WTC11 (cell line): ENCODE results near the gene YWHAH. TPM values are rescaled to one million over a fixed set of nuclear protein-coding genes. Genes with fewer than 3 reads are reported as not detected.

ENCODE experiments used
- ATAC-seq: fragments of 200-7000 bp; cut with Tn5 transposase; 2 replicates; pipeline ENCODE4 v1.10.0; 2021; ENCODE audit warnings: mild to moderate bottlenecking, moderate library complexity
- CTCF ChIA-PET: fragments of 300-600 bp; sonication (Branson Sonifier 250); formaldehyde crosslinking; loops from one replicate; lab custom pipeline; 2021; ENCODE audit warnings: antibody characterized with exemption; lab: Charles Lee
- POLR2A ChIA-PET: fragments of 350-600 bp; sonication (Branson Sonifier 250); formaldehyde crosslinking; loops from one replicate; lab custom pipeline; 2021; ENCODE audit warnings: antibody characterized with exemption; lab: Charles Lee
- DNase-seq: peaks from one replicate; pipeline ENCODE4 v3.0.0; 2021; ENCODE audit warnings: low spot score
- H3K27ac Mint-ChIP-seq: 2 replicates; pipeline ENCODE4 v1.8.0; 2021; ENCODE audit warnings: mixed read lengths
- H3K27me3 Mint-ChIP-seq: 2 replicates; pipeline ENCODE4 v1.8.0; 2021; ENCODE audit warnings: low read depth, mild to moderate bottlenecking, moderate library complexity, mixed read lengths
- H3K36me3 Mint-ChIP-seq: 2 replicates; pipeline ENCODE4 v1.8.0; 2021; ENCODE audit warnings: mixed read lengths
- H3K4me1 Mint-ChIP-seq: 2 replicates; pipeline ENCODE4 v1.8.0; 2022; ENCODE audit warnings: mixed read lengths
- H3K4me3 Mint-ChIP-seq: 2 replicates; pipeline ENCODE4 v1.8.0; 2021; ENCODE audit warnings: mild to moderate bottlenecking, moderate library complexity, mixed read lengths
- H3K9me3 Mint-ChIP-seq: 2 replicates; pipeline ENCODE4 v1.8.0; 2021; ENCODE audit warnings: mixed read lengths
- FOXP1 ChIP-seq: sonication (generic); formaldehyde crosslinking; IDR thresholded peaks from 2 replicates; pipeline ENCODE4 v1.8.0; 2022; ENCODE audit warnings: missing genetic modification reagents, mild to moderate bottlenecking, moderate library complexity, borderline replicate concordance
- JUN ChIP-seq: sonication (generic); formaldehyde crosslinking; IDR thresholded peaks from 2 replicates; pipeline ENCODE4 v1.8.0; 2023; ENCODE audit warnings: mild to moderate bottlenecking, missing genetic modification reagents
- KAT7 ChIP-seq: sonication (generic); formaldehyde crosslinking; IDR thresholded peaks from 2 replicates; pipeline ENCODE4 v1.8.1; 2023; ENCODE audit warnings: missing genetic modification reagents, mild to moderate bottlenecking, borderline replicate concordance
- NFATC4 ChIP-seq: fragments of 250-450 bp; sonication (Bioruptor Pico); IDR thresholded peaks from 2 replicates; pipeline ENCODE4 v1.9.0; 2021; ENCODE audit warnings: mild to moderate bottlenecking
- NR1H2 ChIP-seq: sonication (generic); formaldehyde crosslinking; IDR thresholded peaks from 2 replicates; pipeline ENCODE4 v1.9.0; 2021; ENCODE audit warnings: mild to moderate bottlenecking, moderate library complexity, missing genetic modification reagents
- RORB ChIP-seq: fragments of 250-450 bp; sonication (Bioruptor Pico); IDR thresholded peaks from 2 replicates; pipeline ENCODE4 v1.9.0; 2021; ENCODE audit warnings: mild to moderate bottlenecking
- SMAD3 ChIP-seq: sonication (generic); formaldehyde crosslinking; IDR thresholded peaks from 2 replicates; pipeline ENCODE4 v1.8.0; 2022; ENCODE audit warnings: missing genetic modification reagents, mild to moderate bottlenecking, borderline replicate concordance
- SP1 ChIP-seq: sonication (generic); formaldehyde crosslinking; conservative IDR thresholded peaks from 2 replicates; pipeline ENCODE4 v1.8.1; 2022; ENCODE audit warnings: missing genetic modification reagents
- TEAD4 ChIP-seq: sonication (generic); formaldehyde crosslinking; IDR thresholded peaks from 2 replicates; pipeline ENCODE4 v1.8.0; 2022; ENCODE audit warnings: mild to moderate bottlenecking, missing genetic modification reagents
- ZNF121 ChIP-seq: sonication (generic); formaldehyde crosslinking; IDR thresholded peaks from 2 replicates; pipeline ENCODE4 v1.8.0; 2023; ENCODE audit warnings: missing genetic modification reagents
- total RNA-seq: library from RNA; stranded (reverse); gene quantifications from 3 replicates; pipeline ENCODE4 v1.2.3, GENCODE V29; 2021
- TF ChIP-seq, protein P1 (sequence below): sonication (generic); formaldehyde crosslinking; IDR thresholded peaks from 2 replicates; pipeline ENCODE4 v1.8.0; 2023; ENCODE audit warnings: missing genetic modification reagents, mild to moderate bottlenecking, borderline replicate concordance
- TF ChIP-seq, protein P2 (sequence below): sonication (generic); formaldehyde crosslinking; IDR thresholded peaks from 2 replicates; pipeline ENCODE4 v1.8.0; 2023; ENCODE audit warnings: missing genetic modification reagents
- TF ChIP-seq, protein P3 (sequence below): sonication (generic); formaldehyde crosslinking; IDR thresholded peaks from 2 replicates; pipeline ENCODE4 v1.8.0; 2022; ENCODE audit warnings: missing genetic modification reagents
- TF ChIP-seq, protein P4 (sequence below): fragments of 250-450 bp; sonication (Bioruptor Pico); IDR thresholded peaks from 2 replicates; pipeline ENCODE4 v1.9.0; 2021; ENCODE audit warnings: mild to moderate bottlenecking, borderline replicate concordance
- TF ChIP-seq, protein P5 (sequence below): sonication (generic); formaldehyde crosslinking; IDR thresholded peaks from 2 replicates; pipeline ENCODE4 v1.8.0; 2022; ENCODE audit warnings: mild to moderate bottlenecking, missing genetic modification reagents
- TF ChIP-seq, protein P6 (sequence below): sonication (generic); formaldehyde crosslinking; IDR thresholded peaks from 2 replicates; pipeline ENCODE4 v1.8.1; 2022; ENCODE audit warnings: low read depth, mild to moderate bottlenecking, moderate library complexity, missing genetic modification reagents, borderline replicate concordance

Gene YWHAH
- total RNA-seq, 1 experiment from 2014 or later: 203 TPM

DNA sequence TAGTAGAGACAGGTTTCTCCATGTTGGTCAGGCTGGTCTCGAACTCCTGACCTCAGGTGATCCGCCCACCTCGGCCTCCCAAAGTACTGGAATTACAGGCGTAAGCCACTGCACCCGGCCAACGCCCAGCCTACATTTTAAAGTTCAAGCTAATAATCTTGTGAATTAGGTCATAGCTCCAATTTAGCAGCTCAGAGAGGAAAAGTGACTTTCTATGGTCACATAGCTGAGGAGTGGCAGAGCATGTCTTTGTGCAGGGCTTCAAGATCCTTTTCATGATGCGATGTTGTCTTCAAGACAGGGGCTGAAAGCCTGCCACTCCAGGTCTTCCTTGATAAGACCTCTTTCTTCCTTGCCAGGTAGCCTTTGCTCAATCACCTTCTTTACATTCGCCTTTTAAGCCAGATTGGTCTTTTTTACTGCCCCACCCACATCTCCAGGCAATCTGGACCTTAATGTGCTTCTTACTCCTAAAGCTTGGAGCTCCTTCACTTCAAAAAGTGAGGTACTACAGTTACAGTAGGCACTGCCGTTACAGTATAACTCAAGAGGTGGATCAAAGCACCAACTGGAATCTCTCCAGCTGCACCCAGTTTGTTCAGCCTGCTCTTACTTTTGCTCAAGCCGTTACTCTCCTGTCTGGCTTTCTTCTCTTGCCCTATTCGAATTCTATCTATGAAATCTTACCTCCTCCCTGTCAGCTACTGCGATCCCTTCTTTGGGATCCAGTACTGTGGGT, 18.2 kb downstream of the YWHAH start (continued):
- TF ChIP-seq FOXP1 (CRISPR knock-in tag): no peak
- no peak for TF ChIP-seq TEAD4 (CRISPR knock-in tag)
- TF ChIP-seq ZNF121: no peak
- TF ChIP-seq JUN (CRISPR knock-in tag): no peak
- TF ChIP-seq SP1 (CRISPR knock-in tag): no peak
- TF ChIP-seq KAT7 (CRISPR knock-in tag): no peak

DNA sequence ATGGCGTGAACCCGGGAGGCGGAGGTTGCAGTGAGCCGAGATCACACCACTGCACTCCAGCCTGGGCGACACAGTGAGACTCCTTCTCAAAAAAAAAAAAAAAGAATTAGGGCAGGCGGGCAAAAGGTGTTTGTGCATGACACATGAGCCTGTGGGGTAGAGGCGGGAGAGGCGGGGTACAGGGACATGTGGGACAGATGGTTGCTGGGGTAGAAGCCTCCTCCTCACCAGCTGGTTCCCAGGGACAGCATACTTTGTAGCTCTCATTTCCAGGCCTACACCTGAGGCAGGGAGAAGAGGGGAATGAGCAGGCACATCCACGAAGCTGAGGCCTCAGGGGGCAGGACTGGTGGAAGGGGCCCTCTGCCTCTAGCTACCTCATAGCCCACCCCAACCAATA, 23.7 kb downstream of the YWHAH start:
- ChIA-PET CTCF (interaction anchor here (1.2 to 1.5 kb wide), 2 partner anchors 9 to 95 kb away, joined by 3 to 4 read pairs; no protein-coding TSS in a partner anchor), POLR2A (interaction anchor here (0.7 kb wide), 1 partner anchor 34 kb away, joined by 3 read pairs; no protein-coding TSS in a partner anchor)
- Mint-ChIP-seq H3K9me3 (no peaks in the 10 kb centered on the region), H3K36me3 (no peaks in the 10 kb centered on the region), H3K27me3 (peaks cover 6% of the 10 kb centered on the region; the same call in 1 of the 2 replicates), H3K4me1 (peaks cover 3% of the 10 kb centered on the region; the same call in 1 of the 2 replicates), H3K27ac (no peak overlapping the region), H3K4me3 (no peak overlapping the region)
- TF ChIP-seq SMAD3: no peak
- TF ChIP-seq, protein P1, sequence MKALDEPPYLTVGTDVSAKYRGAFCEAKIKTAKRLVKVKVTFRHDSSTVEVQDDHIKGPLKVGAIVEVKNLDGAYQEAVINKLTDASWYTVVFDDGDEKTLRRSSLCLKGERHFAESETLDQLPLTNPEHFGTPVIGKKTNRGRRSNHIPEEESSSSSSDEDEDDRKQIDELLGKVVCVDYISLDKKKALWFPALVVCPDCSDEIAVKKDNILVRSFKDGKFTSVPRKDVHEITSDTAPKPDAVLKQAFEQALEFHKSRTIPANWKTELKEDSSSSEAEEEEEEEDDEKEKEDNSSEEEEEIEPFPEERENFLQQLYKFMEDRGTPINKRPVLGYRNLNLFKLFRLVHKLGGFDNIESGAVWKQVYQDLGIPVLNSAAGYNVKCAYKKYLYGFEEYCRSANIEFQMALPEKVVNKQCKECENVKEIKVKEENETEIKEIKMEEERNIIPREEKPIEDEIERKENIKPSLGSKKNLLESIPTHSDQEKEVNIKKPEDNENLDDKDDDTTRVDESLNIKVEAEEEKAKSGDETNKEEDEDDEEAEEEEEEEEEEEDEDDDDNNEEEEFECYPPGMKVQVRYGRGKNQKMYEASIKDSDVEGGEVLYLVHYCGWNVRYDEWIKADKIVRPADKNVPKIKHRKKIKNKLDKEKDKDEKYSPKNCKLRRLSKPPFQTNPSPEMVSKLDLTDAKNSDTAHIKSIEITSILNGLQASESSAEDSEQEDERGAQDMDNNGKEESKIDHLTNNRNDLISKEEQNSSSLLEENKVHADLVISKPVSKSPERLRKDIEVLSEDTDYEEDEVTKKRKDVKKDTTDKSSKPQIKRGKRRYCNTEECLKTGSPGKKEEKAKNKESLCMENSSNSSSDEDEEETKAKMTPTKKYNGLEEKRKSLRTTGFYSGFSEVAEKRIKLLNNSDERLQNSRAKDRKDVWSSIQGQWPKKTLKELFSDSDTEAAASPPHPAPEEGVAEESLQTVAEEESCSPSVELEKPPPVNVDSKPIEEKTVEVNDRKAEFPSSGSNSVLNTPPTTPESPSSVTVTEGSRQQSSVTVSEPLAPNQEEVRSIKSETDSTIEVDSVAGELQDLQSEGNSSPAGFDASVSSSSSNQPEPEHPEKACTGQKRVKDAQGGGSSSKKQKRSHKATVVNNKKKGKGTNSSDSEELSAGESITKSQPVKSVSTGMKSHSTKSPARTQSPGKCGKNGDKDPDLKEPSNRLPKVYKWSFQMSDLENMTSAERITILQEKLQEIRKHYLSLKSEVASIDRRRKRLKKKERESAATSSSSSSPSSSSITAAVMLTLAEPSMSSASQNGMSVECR (CRISPR knock-in tag): no peak
- TF ChIP-seq, protein P2, sequence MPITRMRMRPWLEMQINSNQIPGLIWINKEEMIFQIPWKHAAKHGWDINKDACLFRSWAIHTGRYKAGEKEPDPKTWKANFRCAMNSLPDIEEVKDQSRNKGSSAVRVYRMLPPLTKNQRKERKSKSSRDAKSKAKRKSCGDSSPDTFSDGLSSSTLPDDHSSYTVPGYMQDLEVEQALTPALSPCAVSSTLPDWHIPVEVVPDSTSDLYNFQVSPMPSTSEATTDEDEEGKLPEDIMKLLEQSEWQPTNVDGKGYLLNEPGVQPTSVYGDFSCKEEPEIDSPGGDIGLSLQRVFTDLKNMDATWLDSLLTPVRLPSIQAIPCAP (CRISPR knock-in tag): no peak
- no peak for TF ChIP-seq NR1H2 (CRISPR knock-in tag)
- no peak for TF ChIP-seq NFATC4
- TF ChIP-seq, protein P3, sequence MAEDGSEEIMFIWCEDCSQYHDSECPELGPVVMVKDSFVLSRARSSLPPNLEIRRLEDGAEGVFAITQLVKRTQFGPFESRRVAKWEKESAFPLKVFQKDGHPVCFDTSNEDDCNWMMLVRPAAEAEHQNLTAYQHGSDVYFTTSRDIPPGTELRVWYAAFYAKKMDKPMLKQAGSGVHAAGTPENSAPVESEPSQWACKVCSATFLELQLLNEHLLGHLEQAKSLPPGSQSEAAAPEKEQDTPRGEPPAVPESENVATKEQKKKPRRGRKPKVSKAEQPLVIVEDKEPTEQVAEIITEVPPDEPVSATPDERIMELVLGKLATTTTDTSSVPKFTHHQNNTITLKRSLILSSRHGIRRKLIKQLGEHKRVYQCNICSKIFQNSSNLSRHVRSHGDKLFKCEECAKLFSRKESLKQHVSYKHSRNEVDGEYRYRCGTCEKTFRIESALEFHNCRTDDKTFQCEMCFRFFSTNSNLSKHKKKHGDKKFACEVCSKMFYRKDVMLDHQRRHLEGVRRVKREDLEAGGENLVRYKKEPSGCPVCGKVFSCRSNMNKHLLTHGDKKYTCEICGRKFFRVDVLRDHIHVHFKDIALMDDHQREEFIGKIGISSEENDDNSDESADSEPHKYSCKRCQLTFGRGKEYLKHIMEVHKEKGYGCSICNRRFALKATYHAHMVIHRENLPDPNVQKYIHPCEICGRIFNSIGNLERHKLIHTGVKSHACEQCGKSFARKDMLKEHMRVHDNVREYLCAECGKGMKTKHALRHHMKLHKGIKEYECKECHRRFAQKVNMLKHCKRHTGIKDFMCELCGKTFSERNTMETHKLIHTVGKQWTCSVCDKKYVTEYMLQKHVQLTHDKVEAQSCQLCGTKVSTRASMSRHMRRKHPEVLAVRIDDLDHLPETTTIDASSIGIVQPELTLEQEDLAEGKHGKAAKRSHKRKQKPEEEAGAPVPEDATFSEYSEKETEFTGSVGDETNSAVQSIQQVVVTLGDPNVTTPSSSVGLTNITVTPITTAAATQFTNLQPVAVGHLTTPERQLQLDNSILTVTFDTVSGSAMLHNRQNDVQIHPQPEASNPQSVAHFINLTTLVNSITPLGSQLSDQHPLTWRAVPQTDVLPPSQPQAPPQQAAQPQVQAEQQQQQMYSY: no peak
- TF ChIP-seq, protein P4, sequence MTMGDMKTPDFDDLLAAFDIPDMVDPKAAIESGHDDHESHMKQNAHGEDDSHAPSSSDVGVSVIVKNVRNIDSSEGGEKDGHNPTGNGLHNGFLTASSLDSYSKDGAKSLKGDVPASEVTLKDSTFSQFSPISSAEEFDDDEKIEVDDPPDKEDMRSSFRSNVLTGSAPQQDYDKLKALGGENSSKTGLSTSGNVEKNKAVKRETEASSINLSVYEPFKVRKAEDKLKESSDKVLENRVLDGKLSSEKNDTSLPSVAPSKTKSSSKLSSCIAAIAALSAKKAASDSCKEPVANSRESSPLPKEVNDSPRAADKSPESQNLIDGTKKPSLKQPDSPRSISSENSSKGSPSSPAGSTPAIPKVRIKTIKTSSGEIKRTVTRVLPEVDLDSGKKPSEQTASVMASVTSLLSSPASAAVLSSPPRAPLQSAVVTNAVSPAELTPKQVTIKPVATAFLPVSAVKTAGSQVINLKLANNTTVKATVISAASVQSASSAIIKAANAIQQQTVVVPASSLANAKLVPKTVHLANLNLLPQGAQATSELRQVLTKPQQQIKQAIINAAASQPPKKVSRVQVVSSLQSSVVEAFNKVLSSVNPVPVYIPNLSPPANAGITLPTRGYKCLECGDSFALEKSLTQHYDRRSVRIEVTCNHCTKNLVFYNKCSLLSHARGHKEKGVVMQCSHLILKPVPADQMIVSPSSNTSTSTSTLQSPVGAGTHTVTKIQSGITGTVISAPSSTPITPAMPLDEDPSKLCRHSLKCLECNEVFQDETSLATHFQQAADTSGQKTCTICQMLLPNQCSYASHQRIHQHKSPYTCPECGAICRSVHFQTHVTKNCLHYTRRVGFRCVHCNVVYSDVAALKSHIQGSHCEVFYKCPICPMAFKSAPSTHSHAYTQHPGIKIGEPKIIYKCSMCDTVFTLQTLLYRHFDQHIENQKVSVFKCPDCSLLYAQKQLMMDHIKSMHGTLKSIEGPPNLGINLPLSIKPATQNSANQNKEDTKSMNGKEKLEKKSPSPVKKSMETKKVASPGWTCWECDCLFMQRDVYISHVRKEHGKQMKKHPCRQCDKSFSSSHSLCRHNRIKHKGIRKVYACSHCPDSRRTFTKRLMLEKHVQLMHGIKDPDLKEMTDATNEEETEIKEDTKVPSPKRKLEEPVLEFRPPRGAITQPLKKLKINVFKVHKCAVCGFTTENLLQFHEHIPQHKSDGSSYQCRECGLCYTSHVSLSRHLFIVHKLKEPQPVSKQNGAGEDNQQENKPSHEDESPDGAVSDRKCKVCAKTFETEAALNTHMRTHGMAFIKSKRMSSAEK (CRISPR knock-in tag): no peak
- TF ChIP-seq, protein P5, sequence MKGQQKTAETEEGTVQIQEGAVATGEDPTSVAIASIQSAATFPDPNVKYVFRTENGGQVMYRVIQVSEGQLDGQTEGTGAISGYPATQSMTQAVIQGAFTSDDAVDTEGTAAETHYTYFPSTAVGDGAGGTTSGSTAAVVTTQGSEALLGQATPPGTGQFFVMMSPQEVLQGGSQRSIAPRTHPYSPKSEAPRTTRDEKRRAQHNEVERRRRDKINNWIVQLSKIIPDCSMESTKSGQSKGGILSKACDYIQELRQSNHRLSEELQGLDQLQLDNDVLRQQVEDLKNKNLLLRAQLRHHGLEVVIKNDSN: no peak
- TF ChIP-seq RORB (CRISPR knock-in tag): no peak
- TF ChIP-seq, protein P6, sequence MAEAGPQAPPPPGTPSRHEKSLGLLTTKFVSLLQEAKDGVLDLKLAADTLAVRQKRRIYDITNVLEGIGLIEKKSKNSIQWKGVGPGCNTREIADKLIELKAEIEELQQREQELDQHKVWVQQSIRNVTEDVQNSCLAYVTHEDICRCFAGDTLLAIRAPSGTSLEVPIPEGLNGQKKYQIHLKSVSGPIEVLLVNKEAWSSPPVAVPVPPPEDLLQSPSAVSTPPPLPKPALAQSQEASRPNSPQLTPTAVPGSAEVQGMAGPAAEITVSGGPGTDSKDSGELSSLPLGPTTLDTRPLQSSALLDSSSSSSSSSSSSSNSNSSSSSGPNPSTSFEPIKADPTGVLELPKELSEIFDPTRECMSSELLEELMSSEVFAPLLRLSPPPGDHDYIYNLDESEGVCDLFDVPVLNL: no peak
- ATAC-seq: no peak
- no peak for DNase-seq
